AG04449 (cell line): ENCODE measurements around the gene GPC5.

Experiments used
- CTCF ChIA-PET: fragments of 350-600 bp; formaldehyde crosslinking; extraction: SDS; loops from one replicate; lab custom pipeline; 2021; ENCODE audit warnings: antibody characterized with exemption; lab: Yijun Ruan, JAX
- POLR2A ChIA-PET: fragments of 400-600, 350-600 bp; formaldehyde crosslinking; extraction: SDS; loops from one replicate; lab custom pipeline; 2020; ENCODE audit warnings: antibody characterized with exemption, inconsistent platforms; lab: Yijun Ruan, JAX
- DNase-seq: peaks from one replicate; pipeline ENCODE4 v3.0.0-alpha.2; 2010; ENCODE audit warnings: low read depth, low spot score
- H3K4me3 ChIP-seq: 2 replicates; pipeline ENCODE4 v1.5.1; 2011; ENCODE audit warnings: low read depth, mild to moderate bottlenecking, control low read depth, low read length
- CTCF ChIP-seq: IDR thresholded peaks from one replicate; pipeline ENCODE4 v1.5.1; 2011; ENCODE audit warnings: mild to moderate bottlenecking, moderate library complexity, low read length, control low read depth, inconsistent platforms; ENCODE audit not compliant: insufficient read depth; ENCODE audit errors: missing control alignments

GPC5 gene

GRCh38 chr13:91491980-91492379 lies 93.6 kb downstream of the GPC5 start:
- H3K4me3 ChIP-seq: no peak overlapping the region
- DNase-seq: no peak
- TF ChIP-seq CTCF: no peak
- ChIA-PET POLR2A (no interaction called here), CTCF (no interaction called here)

GRCh38 chr13:91493442-91493841 lies 95.0 kb downstream of the GPC5 start:
- CTCF ChIA-PET: no interaction called here
- DNase-seq: no peak
- POLR2A ChIA-PET: no interaction called here

GRCh38 chr13:91498298-91498697 lies 99.9 kb downstream of the GPC5 start:
- CTCF ChIA-PET: no interaction called here
- no peak for TF ChIP-seq CTCF
- no peak overlapping the region for H3K4me3 ChIP-seq
- POLR2A ChIA-PET: no interaction called here
- no peak for DNase-seq

More at GRCh38 chr13:91493442-91493841, 95.0 kb downstream of the GPC5 start:
- no peak overlapping the region for H3K4me3 ChIP-seq
- TF ChIP-seq CTCF: no peak

GRCh38 chr13:91504216-91504615 lies 105.8 kb downstream of the GPC5 start:
- ChIA-PET POLR2A (no interaction called here), CTCF (no interaction called here)
- no peak for TF ChIP-seq CTCF
- H3K4me3 ChIP-seq: no peak overlapping the region
- DNase-seq: no peak

GRCh38 chr13:91506759-91507158 lies 108.3 kb downstream of the GPC5 start:
- ChIA-PET CTCF (no interaction called here), POLR2A (no interaction called here)
- H3K4me3 ChIP-seq: no peak overlapping the region
- no peak for DNase-seq
- no peak for TF ChIP-seq CTCF

GRCh38 chr13:91510058-91510457 lies 111.6 kb downstream of the GPC5 start:
- DNase-seq: no peak
- ChIA-PET CTCF (no interaction called here), POLR2A (no interaction called here)
- no peak overlapping the region for H3K4me3 ChIP-seq
- no peak for TF ChIP-seq CTCF
